GM06990 (cell line): Measurements from ENCODE around the gene MAVS.
A peak's percentile ranks its signal among the peaks of the same experiment; 100 is the strongest.

ENCODE experiments used
- DNase-seq: peaks from one replicate; pipeline ENCODE4 v3.0.0-alpha.2; 2011; ENCODE audit not compliant: insufficient read length; ENCODE audit errors: extremely low read depth
- H3K27me3 ChIP-seq: replicated peaks from 2 replicates; pipeline ENCODE4 v1.6.0; 2011; ENCODE audit warnings: low read length; ENCODE audit not compliant: control insufficient read depth, insufficient read depth
- H3K36me3 ChIP-seq: 2 replicates; pipeline ENCODE4 v1.5.1; 2011; ENCODE audit warnings: low read length; ENCODE audit not compliant: control insufficient read depth, insufficient read depth
- H3K4me3 ChIP-seq: replicated peaks from 2 replicates; pipeline ENCODE4 v1.5.1; 2011; ENCODE audit warnings: low read depth, mild to moderate bottlenecking, control low read depth, low read length
- CTCF ChIP-seq: IDR thresholded peaks from 2 replicates; pipeline ENCODE4 v1.5.1; 2011; ENCODE audit warnings: low read length, control low read depth, mild to moderate bottlenecking, inconsistent platforms; ENCODE audit not compliant: insufficient read depth, poor library complexity, severe bottlenecking

MAVS gene

GRCh38 chr20:3818155-3819151, 28.2 kb upstream of the MAVS start:
- H3K4me3 ChIP-seq, result no peak overlapping the region
- DNase-seq, result no peak
- TF ChIP-seq CTCF, result peak; percentile 59
- H3K27me3 ChIP-seq, result no peaks in the 10 kb centered on the region
- peaks cover 4% of the 10 kb centered on the region for H3K36me3 ChIP-seq

GRCh38 chr20:3819411-3820047, 27.1 kb upstream of the MAVS start:
- H3K27me3 ChIP-seq, result no peaks in the 10 kb centered on the region
- TF ChIP-seq CTCF, result no peak
- DNase-seq, result no peak
- peak overlapping the region; percentile 53 for H3K4me3 ChIP-seq
- H3K36me3 ChIP-seq, result peaks cover 9% of the 10 kb centered on the region

- Histone ChIP-seq H3K4me3 (peak within 1 kb of the TSS; percentile 86), H3K36me3 (peaks cover 11% of the 10 kb centered on the region)
These were observed 26.4 kb upstream of the MAVS start, which contains the start of gene AP5S1 for GRCh38 chr20:3820048-3820900. Gene AP5S1 (plus strand): TSS chr20:3820547. CDS start chr20:3822118, 1,571 bp downstream.

GRCh38 chr20:3820901-3821727, 25.5 kb upstream of the MAVS start:
- no peak for TF ChIP-seq CTCF
- DNase-seq, result no peak
- H3K4me3 ChIP-seq, result peak overlapping the region; percentile 86
- no peaks in the 10 kb centered on the region for H3K27me3 ChIP-seq
- H3K36me3 ChIP-seq, result peaks cover 11% of the 10 kb centered on the region

More at GRCh38 chr20:3820048-3820900, 26.4 kb upstream of the MAVS start, which contains the start of gene AP5S1:
- peak; percentile 77 for TF ChIP-seq CTCF
- H3K27me3 ChIP-seq, result no peaks in the 10 kb centered on the region
- peak; percentile 98 for DNase-seq

GRCh38 chr20:3821996-3822395, 24.6 kb upstream of the MAVS start:
- no peak overlapping the region for H3K4me3 ChIP-seq
- peaks cover 11% of the 10 kb centered on the region for H3K36me3 ChIP-seq
- no peak for DNase-seq
- no peak for TF ChIP-seq CTCF
- H3K27me3 ChIP-seq, result no peaks in the 10 kb centered on the region
